NCI-H510A treated with DMSO at 0.1 percent for 48 hours (cell line): Measurements from ENCODE around the gene RFWD3.

Experiments used
- DNase-seq: peaks from one replicate; lab custom pipeline; 2025; lab: John Stamatoyannopoulos, UW

RFWD3 gene

GRCh38 chr16:74622005-74622404 lies 44.7 kb downstream of the RFWD3 start:
- no peak for DNase-seq

- no peak for DNase-seq
Observed at GRCh38 chr16:74617206-74617788, 49.4 kb downstream of the RFWD3 start.

- DNase-seq = no peak
Observed at GRCh38 chr16:74611721-74612120, 55.0 kb downstream of the RFWD3 start.

- no peak for DNase-seq
Observed at GRCh38 chr16:74608944-74609343, 57.7 kb downstream of the RFWD3 start.

- DNase-seq = no peak
Observed at GRCh38 chr16:74608381-74608780, 58.3 kb downstream of the RFWD3 start.

- no peak for DNase-seq
Observed at GRCh38 chr16:74607962-74608356, 58.7 kb downstream of the RFWD3 start.

- peak; percentile 76 for DNase-seq
Observed at GRCh38 chr16:74607310-74607961, 59.2 kb downstream of the RFWD3 start.

- DNase-seq = peak; percentile 76
Observed at GRCh38 chr16:74606521-74607309, 60.0 kb downstream of the RFWD3 start, which contains the start of gene GLG1. Gene GLG1, minus strand, starts transcription at chr16:74607114. Its CDS starts 20 bp downstream, at chr16:74607094.

GRCh38 chr16:74605746-74606520 lies 60.7 kb downstream of the RFWD3 start:
- DNase-seq = no peak

GRCh38 chr16:74605332-74605731 lies 61.3 kb downstream of the RFWD3 start:
- no peak for DNase-seq

GRCh38 chr16:74603848-74604247 lies 62.8 kb downstream of the RFWD3 start:
- DNase-seq = no peak

GRCh38 chr16:74601126-74601871 lies 65.4 kb downstream of the RFWD3 start:
- no peak for DNase-seq

- no peak for DNase-seq
Observed at GRCh38 chr16:74596586-74596985, 70.1 kb downstream of the RFWD3 start.

GRCh38 chr16:74592847-74593246 lies 73.8 kb downstream of the RFWD3 start:
- DNase-seq = no peak

GRCh38 chr16:74591876-74592650 lies 74.6 kb downstream of the RFWD3 start:
- DNase-seq = no peak

- DNase-seq = no peak
Observed at GRCh38 chr16:74586948-74587347, 79.7 kb downstream of the RFWD3 start.

GRCh38 chr16:74585846-74586443 lies 80.7 kb downstream of the RFWD3 start:
- no peak for DNase-seq

- DNase-seq = no peak
Observed at GRCh38 chr16:74583926-74584666, 82.6 kb downstream of the RFWD3 start.

- DNase-seq = no peak
Observed at GRCh38 chr16:74582970-74583369, 83.7 kb downstream of the RFWD3 start.

- DNase-seq = no peak
Observed at GRCh38 chr16:74580833-74581232, 85.8 kb downstream of the RFWD3 start.
